HG03045 (cell line): ENCODE measurements around the gene ETFDH.
"Not testable (repeated sequence)": the region's sequence is repeated elsewhere in the genome, so short reads cannot be mapped to it uniquely, and the experiment has no call there.

Source experiments
- ATAC-seq: cut with Tn5 transposase; IDR thresholded peaks from one replicate; pipeline ENCODE4 v1.9.1; 2021; ENCODE audit warnings: mild to moderate bottlenecking, moderate library complexity; ENCODE audit not compliant: unreplicated experiment

ETFDH gene

GRCh38 chr4:158671915-158672806, at the start of gene ETFDH:
Gene ETFDH (plus strand): TSS chr4:158672296. CDS start chr4:158672457, 161 bp downstream.
- ATAC-seq = peak; percentile 92

- ATAC-seq = peak; percentile 83
Observed at GRCh38 chr4:158624889-158625478, 47.1 kb upstream of the ETFDH start.

GRCh38 chr4:158625544-158625943, 46.6 kb upstream of the ETFDH start:
- ATAC-seq = no peak

GRCh38 chr4:158630893-158631292, 41.2 kb upstream of the ETFDH start:
- no peak for ATAC-seq

GRCh38 chr4:158636619-158637018, 35.5 kb upstream of the ETFDH start:
- ATAC-seq = no peak

GRCh38 chr4:158644356-158644755, 27.7 kb upstream of the ETFDH start:
- ATAC-seq = no peak

- ATAC-seq = no peak
Observed at GRCh38 chr4:158644760-158645159, 27.3 kb upstream of the ETFDH start.

- ATAC-seq = no peak
Observed at GRCh38 chr4:158649111-158649680, 22.9 kb upstream of the ETFDH start.

GRCh38 chr4:158652920-158653319, 19.2 kb upstream of the ETFDH start:
- no peak for ATAC-seq

GRCh38 chr4:158656439-158656838, 15.7 kb upstream of the ETFDH start:
- no peak for ATAC-seq

- ATAC-seq = no peak
Observed at GRCh38 chr4:158657291-158657690, 14.8 kb upstream of the ETFDH start.

GRCh38 chr4:158663255-158663654, 8.8 kb upstream of the ETFDH start:
- not testable (repeated sequence) for ATAC-seq

GRCh38 chr4:158663707-158664625, 8.1 kb upstream of the ETFDH start:
- not testable (repeated sequence) for ATAC-seq

GRCh38 chr4:158664806-158665205, 7.3 kb upstream of the ETFDH start:
- no peak for ATAC-seq

GRCh38 chr4:158666892-158667291, 5.2 kb upstream of the ETFDH start:
- no peak for ATAC-seq

- ATAC-seq = no peak
Observed at GRCh38 chr4:158667651-158668198, 4.4 kb upstream of the ETFDH start.

GRCh38 chr4:158669310-158669709, 2.8 kb upstream of the ETFDH start:
- no peak for ATAC-seq

- peak; percentile 30 for ATAC-seq
Observed at GRCh38 chr4:158670975-158671664, 976 bp upstream of the ETFDH start.

- ATAC-seq = no peak
Observed at GRCh38 chr4:158671665-158671914, 506 bp upstream of the ETFDH start, which contains the start of gene C4orf46. Gene C4orf46 (minus strand): TSS chr4:158671887. CDS start chr4:158671801, 86 bp downstream.

GRCh38 chr4:158673633-158674032, 1.5 kb downstream of the ETFDH start:
- ATAC-seq = no peak
